ENCODE data around the gene CD72. TPM values are rescaled to one million over a fixed set of nuclear protein-coding genes. Genes with fewer than 3 reads are reported as not detected.

CD72 gene
- total RNA-seq, 4 donors from 2014 or later = 0.27 to 1.9 TPM; not detected in 2

DNA sequence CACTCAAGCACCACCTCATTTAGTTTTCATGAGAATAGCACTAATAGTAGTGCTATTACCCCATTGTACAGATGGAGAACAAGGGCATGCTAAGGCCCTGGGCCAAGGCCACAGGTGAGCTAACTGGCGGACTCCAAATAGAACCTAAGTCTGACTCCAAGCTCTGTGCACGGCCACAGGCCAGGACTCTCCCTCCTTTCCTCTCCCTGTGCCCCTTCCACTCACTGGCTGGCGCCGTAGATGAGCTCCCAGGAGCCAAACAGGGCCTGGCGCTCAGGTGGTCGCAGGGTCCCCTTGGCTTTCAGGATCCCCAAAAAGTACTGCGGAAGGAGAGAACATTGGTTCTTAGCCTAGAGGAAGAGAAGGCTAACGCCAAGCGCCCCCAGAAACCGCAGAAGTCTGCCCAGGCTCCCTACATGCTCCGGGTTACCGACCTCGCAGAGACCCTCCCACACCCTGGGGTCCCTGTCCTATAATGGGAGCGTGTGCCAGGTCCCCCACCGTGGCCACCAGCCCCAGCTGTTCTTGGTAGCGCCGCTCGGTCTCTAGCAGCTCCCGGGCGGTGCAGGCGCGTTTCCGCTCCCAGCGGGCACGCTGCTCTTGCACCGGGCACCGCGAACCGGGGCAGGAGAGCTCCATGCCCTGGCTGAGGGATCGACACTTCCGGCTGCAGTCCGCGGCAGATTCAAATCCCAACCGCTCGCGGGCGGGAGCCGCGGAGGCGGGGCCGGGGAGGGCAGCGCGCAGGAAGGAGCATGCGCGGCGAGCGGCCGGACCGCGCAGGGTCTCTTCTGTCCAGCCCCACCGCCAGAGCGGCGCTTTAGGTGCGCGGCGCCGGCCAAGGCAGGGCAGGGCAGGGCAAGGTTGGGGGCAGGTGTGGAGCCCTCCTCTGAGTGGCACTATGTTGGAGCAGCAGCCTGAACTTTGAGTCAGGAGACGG, 46.6 kb upstream of the CD72 start, which contains the start of gene ARHGEF39:
ARHGEF39 (minus strand) TSS at position 665 of the 940 bp plus-strand sequence; CDS start at position 639, 26 bp downstream.
- WGBS, 2 donors = 3 to 18% methylated on average over 8 to 15 of the region's 58 CpGs
- peaks cover 0 to 26% (median 0%) of the 10 kb centered on the region in 3 donors for H3K36me3 ChIP-seq
- H3K4me3 ChIP-seq = peak within 1 kb of the TSS; percentile 31 to 68 (median 58)
- DNase-seq = no peak
- no peaks in the 10 kb centered on the region for H3K27me3 ChIP-seq
- H3K9me3 ChIP-seq = no peaks in the 10 kb centered on the region
- intact Hi-C loops (cut with DNase I) = no loop called here
- H3K27ac ChIP-seq = peak within 1 kb of the TSS; percentile 50 to 96 (median 90)
- peaks cover 9 to 60% (median 15%) of the 10 kb centered on the region in 3 donors for H3K4me1 ChIP-seq
- peak in 1 of 6 experiments; percentile 31 for TF ChIP-seq CTCF (IDR thresholded peaks at IDR 0.05)
- no peak for TF ChIP-seq POLR2A (IDR thresholded peaks at IDR 0.05)

- peaks cover 18 to 73% (median 22%) of the 10 kb centered on the region in 3 donors for H3K4me1 ChIP-seq
- H3K9me3 ChIP-seq = no peaks in the 10 kb centered on the region
- intact Hi-C loops (cut with DNase I) = no loop called here
- peaks cover 0 to 26% (median 0%) of the 10 kb centered on the region in 3 donors for H3K36me3 ChIP-seq
- WGBS, 2 donors = 72 to 87% methylated on average over 5 to 6 of the region's 7 CpGs
- H3K27me3 ChIP-seq = no peaks in the 10 kb centered on the region
- TF ChIP-seq POLR2A (IDR thresholded peaks at IDR 0.05) (no peak), CTCF (IDR thresholded peaks at IDR 0.05) (no peak)
- peak overlapping the region; percentile 32 to 96 (median 80) for H3K27ac ChIP-seq
- no peak overlapping the region for H3K4me3 ChIP-seq
- no peak for DNase-seq
Observed at GRCh38 chr9:35662437-35662836, 44.2 kb upstream of the CD72 start.

- Histone ChIP-seq H3K4me3 (no peak overlapping the region), H3K27me3 (no peaks in the 10 kb centered on the region), H3K9me3 (no peaks in the 10 kb centered on the region), H3K27ac (peak overlapping the region; percentile 32 to 96 (median 80)), H3K4me1 (peaks cover 18 to 79% (median 27%) of the 10 kb centered on the region in 3 donors), H3K36me3 (peaks cover 0 to 26% (median 0%) of the 10 kb centered on the region in 3 donors)
- no peak for TF ChIP-seq POLR2A (IDR thresholded peaks at IDR 0.05)
- no peak for TF ChIP-seq CTCF (IDR thresholded peaks at IDR 0.05)
- intact Hi-C loops (cut with DNase I) = no loop called here
- 27 to 63% methylated on average over 1 to 3 of the region's 3 CpGs for WGBS, 2 donors
- no peak for DNase-seq
Observed at GRCh38 chr9:35661756-35662350, 43.6 kb upstream of the CD72 start.

DNA sequence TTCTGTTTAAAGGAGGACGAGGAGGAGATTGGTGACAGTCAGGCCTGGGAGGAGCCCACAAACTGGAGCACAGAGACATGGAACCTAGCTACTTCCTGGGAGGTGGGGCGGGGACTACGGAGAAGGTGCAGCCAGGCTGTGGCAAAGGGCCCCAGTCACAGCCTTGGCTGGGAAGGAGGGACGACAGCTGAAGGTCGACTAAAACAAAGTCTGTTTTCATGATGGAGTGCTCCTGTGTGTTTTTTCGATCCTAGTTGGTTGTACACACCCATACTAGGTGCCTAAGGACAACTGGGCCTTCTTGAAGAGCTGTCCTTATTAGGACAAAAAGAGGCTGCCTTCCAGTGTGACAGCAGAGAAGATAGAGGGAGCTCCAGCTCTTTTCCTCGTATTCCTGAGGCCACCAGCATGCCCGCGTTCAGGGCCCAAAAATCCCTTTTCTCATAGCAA, 42.8 kb upstream of the CD72 start:
- TF ChIP-seq CTCF (IDR thresholded peaks at IDR 0.05) (peak in 5 of 6 experiments; percentile 22 to 52 (median 42)), POLR2A (IDR thresholded peaks at IDR 0.05) (no peak)
- H3K27me3 ChIP-seq = no peaks in the 10 kb centered on the region
- intact Hi-C loops (cut with DNase I) = no loop called here
- 49 to 51% methylated on average over 6 to 7 of the region's 9 CpGs for WGBS, 2 donors
- H3K36me3 ChIP-seq = peaks cover 0 to 26% (median 0%) of the 10 kb centered on the region in 3 donors
- peak overlapping the region; percentile 32 to 98 (median 96) for H3K27ac ChIP-seq
- no peaks in the 10 kb centered on the region for H3K9me3 ChIP-seq
- DNase-seq = no peak
- H3K4me3 ChIP-seq = peak overlapping the region in 1 of 4 donors; percentile 94
- H3K4me1 ChIP-seq = peaks cover 18 to 82% (median 27%) of the 10 kb centered on the region in 3 donors

Data from esophagus squamous epithelium (tissue), 5 donors.